Skeletal muscle tissue (tissue), 4 donors: ENCODE data around the gene LMBR1. TPM values are rescaled to one million over a fixed set of nuclear protein-coding genes. Genes with fewer than 3 reads are reported as not detected.
"Not testable (repeated sequence)": the region's sequence is repeated elsewhere in the genome, so short reads cannot be mapped to it uniquely, and the experiment has no call there.

Experiments used
- H3K27ac ChIP-seq: one replicate; pipeline ENCODE4 v1.7.0; 2013; ENCODE audit warnings: mild to moderate bottlenecking, low read depth, low read length, inconsistent platforms
- H3K27me3 ChIP-seq, 3 donors: one replicate each; pipeline ENCODE4 v1.7.0; 2013; ENCODE audit warnings: low read length in 3 of 3; ENCODE audit not compliant: control insufficient read depth in 3 of 3, insufficient read depth in 3 of 3
- H3K36me3 ChIP-seq, 3 donors: one replicate each; pipeline ENCODE4 v1.7.0; 2013; ENCODE audit warnings: low read length in 3 of 3; ENCODE audit not compliant: control insufficient read depth in 3 of 3, insufficient read depth in 3 of 3
- H3K4me1 ChIP-seq, 3 donors: one replicate each; pipeline ENCODE4 v1.7.0; 2013; ENCODE audit warnings: low read length in 3 of 3, mild to moderate bottlenecking in 3 of 3; ENCODE audit not compliant: control insufficient read depth in 3 of 3, insufficient read depth in 3 of 3
- H3K4me3 ChIP-seq, 3 donors: one replicate each; pipeline ENCODE4 v1.7.0; 2013; ENCODE audit warnings: low read length in 3 of 3
- H3K9ac ChIP-seq, 3 donors: one replicate each; pipeline ENCODE4 v1.7.0; 2013; ENCODE audit warnings: low read length in 3 of 3, mild to moderate bottlenecking in 3 of 3, moderate library complexity in 2 of 3, low read depth in 1 of 3
- H3K9me3 ChIP-seq, 3 donors: one replicate each; pipeline ENCODE4 v1.7.0; 2013; ENCODE audit warnings: low read length in 3 of 3; ENCODE audit not compliant: control insufficient read depth in 3 of 3
- total RNA-seq: library from RNA; depleted of rRNA; stranded (reverse); fragments of >200 nt; gene quantifications from one replicate; pipeline ENCODE4 v1.2.3, GENCODE V29; 2014
- donor health status: Osteomylitis.

The LMBR1 gene
- total RNA-seq, 1 donor from 2014 or later: 97.6 TPM

- Histone ChIP-seq H3K27ac (no peak overlapping the region), H3K4me1 (peaks cover 2 to 7% (median 2%) of the 10 kb centered on the region in 3 donors), H3K9me3 (no peaks in the 10 kb centered on the region), H3K27me3 (peaks cover 0 to 3% (median 0%) of the 10 kb centered on the region in 3 donors), H3K9ac (no peak overlapping the region), H3K4me3 (no peak overlapping the region), H3K36me3 (no peaks in the 10 kb centered on the region)
Observed at GRCh38 chr7:156907656-156908055, 14.7 kb upstream of the LMBR1 start.

- Histone ChIP-seq H3K36me3 (no peaks in the 10 kb centered on the region), H3K9me3 (no peaks in the 10 kb centered on the region), H3K27me3 (peaks cover 0 to 5% (median 3%) of the 10 kb centered on the region in 3 donors), H3K9ac (no peak overlapping the region), H3K4me1 (peaks cover 2 to 7% (median 2%) of the 10 kb centered on the region in 3 donors), H3K27ac (no peak overlapping the region), H3K4me3 (no peak overlapping the region)
Observed at GRCh38 chr7:156906200-156906649, 13.2 kb upstream of the LMBR1 start.

GRCh38 chr7:156903232-156903909, 10.4 kb upstream of the LMBR1 start:
- H3K4me3 ChIP-seq: no peak overlapping the region
- peaks cover 2 to 7% (median 2%) of the 10 kb centered on the region in 3 donors for H3K4me1 ChIP-seq
- no peak overlapping the region for H3K9ac ChIP-seq
- H3K27me3 ChIP-seq: peaks cover 0 to 9% (median 3%) of the 10 kb centered on the region in 3 donors
- H3K9me3 ChIP-seq: no peaks in the 10 kb centered on the region
- no peak overlapping the region for H3K27ac ChIP-seq
- no peaks in the 10 kb centered on the region for H3K36me3 ChIP-seq

GRCh38 chr7:156900093-156900492, 7.1 kb upstream of the LMBR1 start:
- not testable (repeated sequence) for H3K36me3 ChIP-seq, H3K27me3 ChIP-seq, H3K4me3 ChIP-seq, H3K9me3 ChIP-seq, H3K9ac ChIP-seq, H3K27ac ChIP-seq
- peaks cover 2 to 11% (median 7%) of the 10 kb centered on the region in 3 donors for H3K4me1 ChIP-seq

GRCh38 chr7:156898938-156899337, 6.0 kb upstream of the LMBR1 start:
- Histone ChIP-seq H3K9ac (no peak overlapping the region), H3K4me3 (no peak overlapping the region), H3K9me3 (no peaks in the 10 kb centered on the region), H3K27me3 (peaks cover 0 to 9% (median 3%) of the 10 kb centered on the region in 3 donors), H3K36me3 (no peaks in the 10 kb centered on the region), H3K4me1 (peaks cover 7 to 14% (median 7%) of the 10 kb centered on the region in 3 donors), H3K27ac (no peak overlapping the region)

GRCh38 chr7:156897673-156898072, 4.7 kb upstream of the LMBR1 start:
- Histone ChIP-seq H3K27me3 (peaks cover 0 to 9% (median 3%) of the 10 kb centered on the region in 3 donors), H3K36me3 (no peaks in the 10 kb centered on the region), H3K9ac (no peak overlapping the region), H3K9me3 (no peaks in the 10 kb centered on the region), H3K27ac (no peak overlapping the region), H3K4me1 (peaks cover 7% of the 10 kb centered on the region in 3 donors), H3K4me3 (no peak overlapping the region)

GRCh38 chr7:156896388-156897022, 3.5 kb upstream of the LMBR1 start:
- Histone ChIP-seq H3K36me3 (no peaks in the 10 kb centered on the region), H3K4me1 (peaks cover 7 to 11% (median 11%) of the 10 kb centered on the region in 3 donors), H3K9ac (no peak overlapping the region), H3K9me3 (no peaks in the 10 kb centered on the region), H3K27ac (no peak overlapping the region), H3K27me3 (peaks cover 0 to 6% (median 3%) of the 10 kb centered on the region in 3 donors), H3K4me3 (no peak overlapping the region)

GRCh38 chr7:156895024-156895780, 2.2 kb upstream of the LMBR1 start:
- peaks cover 7 to 11% (median 11%) of the 10 kb centered on the region in 3 donors for H3K4me1 ChIP-seq
- no peak overlapping the region for H3K27ac ChIP-seq
- no peaks in the 10 kb centered on the region for H3K9me3 ChIP-seq
- peaks cover 0 to 3% (median 0%) of the 10 kb centered on the region in 3 donors for H3K27me3 ChIP-seq
- peak overlapping the region in 1 of 3 donors; percentile 17 for H3K4me3 ChIP-seq
- no peaks in the 10 kb centered on the region for H3K36me3 ChIP-seq
- no peak overlapping the region for H3K9ac ChIP-seq

GRCh38 chr7:156892081-156892800, 742 bp downstream of the LMBR1 start:
- H3K27me3 ChIP-seq: no peaks in the 10 kb centered on the region
- H3K9ac ChIP-seq: peak overlapping the region; percentile 52 to 80 (median 72)
- no peaks in the 10 kb centered on the region for H3K36me3 ChIP-seq
- H3K4me1 ChIP-seq: peaks cover 7 to 11% (median 11%) of the 10 kb centered on the region in 3 donors
- H3K4me3 ChIP-seq: peak overlapping the region; percentile 78 to 97 (median 82)
- H3K9me3 ChIP-seq: no peaks in the 10 kb centered on the region
- peak overlapping the region; percentile 69 for H3K27ac ChIP-seq
